AG09309 (cell line): ENCODE measurements around the gene SH3RF2.

Experiments
- DNase-seq: peaks from one replicate; pipeline ENCODE4 v3.0.0-alpha.2; 2010; ENCODE audit warnings: low read depth
- H3K4me3 ChIP-seq: 2 replicates; pipeline ENCODE4 v1.5.1; 2011; ENCODE audit warnings: mild to moderate bottlenecking, low read depth, low read length, moderate library complexity; ENCODE audit not compliant: control insufficient read depth
- TF ChIP-seq, protein P1 (sequence below): IDR thresholded peaks from 2 replicates; pipeline ENCODE4 v1.5.1; 2011; ENCODE audit warnings: mild to moderate bottlenecking, low read depth, low read length, inconsistent platforms; ENCODE audit not compliant: insufficient read depth, control insufficient read depth; ENCODE audit errors: missing control alignments

Gene SH3RF2

DNA sequence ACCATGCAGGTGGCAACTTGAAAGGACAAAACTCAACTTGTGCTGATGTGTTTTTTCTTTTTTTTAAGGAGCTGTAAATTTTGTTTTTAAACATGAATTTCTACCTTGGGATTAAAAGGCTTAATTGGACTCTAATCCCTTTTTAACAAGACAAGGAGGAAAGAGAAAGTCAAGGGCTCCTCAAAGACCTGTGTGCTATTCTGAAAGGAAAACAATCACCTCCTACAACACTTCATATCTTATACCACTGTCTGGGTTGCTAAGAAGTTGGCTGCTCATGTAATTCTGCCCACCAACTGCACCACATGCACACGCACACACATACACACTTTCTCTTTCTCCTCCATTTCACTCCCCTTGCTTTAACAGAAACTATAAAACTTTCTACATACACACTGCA, 78.6 kb downstream of the SH3RF2 start:
- TF ChIP-seq, protein P1, sequence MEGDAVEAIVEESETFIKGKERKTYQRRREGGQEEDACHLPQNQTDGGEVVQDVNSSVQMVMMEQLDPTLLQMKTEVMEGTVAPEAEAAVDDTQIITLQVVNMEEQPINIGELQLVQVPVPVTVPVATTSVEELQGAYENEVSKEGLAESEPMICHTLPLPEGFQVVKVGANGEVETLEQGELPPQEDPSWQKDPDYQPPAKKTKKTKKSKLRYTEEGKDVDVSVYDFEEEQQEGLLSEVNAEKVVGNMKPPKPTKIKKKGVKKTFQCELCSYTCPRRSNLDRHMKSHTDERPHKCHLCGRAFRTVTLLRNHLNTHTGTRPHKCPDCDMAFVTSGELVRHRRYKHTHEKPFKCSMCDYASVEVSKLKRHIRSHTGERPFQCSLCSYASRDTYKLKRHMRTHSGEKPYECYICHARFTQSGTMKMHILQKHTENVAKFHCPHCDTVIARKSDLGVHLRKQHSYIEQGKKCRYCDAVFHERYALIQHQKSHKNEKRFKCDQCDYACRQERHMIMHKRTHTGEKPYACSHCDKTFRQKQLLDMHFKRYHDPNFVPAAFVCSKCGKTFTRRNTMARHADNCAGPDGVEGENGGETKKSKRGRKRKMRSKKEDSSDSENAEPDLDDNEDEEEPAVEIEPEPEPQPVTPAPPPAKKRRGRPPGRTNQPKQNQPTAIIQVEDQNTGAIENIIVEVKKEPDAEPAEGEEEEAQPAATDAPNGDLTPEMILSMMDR: no peak
- H3K4me3 ChIP-seq: no peak overlapping the region
- DNase-seq: no peak

DNA sequence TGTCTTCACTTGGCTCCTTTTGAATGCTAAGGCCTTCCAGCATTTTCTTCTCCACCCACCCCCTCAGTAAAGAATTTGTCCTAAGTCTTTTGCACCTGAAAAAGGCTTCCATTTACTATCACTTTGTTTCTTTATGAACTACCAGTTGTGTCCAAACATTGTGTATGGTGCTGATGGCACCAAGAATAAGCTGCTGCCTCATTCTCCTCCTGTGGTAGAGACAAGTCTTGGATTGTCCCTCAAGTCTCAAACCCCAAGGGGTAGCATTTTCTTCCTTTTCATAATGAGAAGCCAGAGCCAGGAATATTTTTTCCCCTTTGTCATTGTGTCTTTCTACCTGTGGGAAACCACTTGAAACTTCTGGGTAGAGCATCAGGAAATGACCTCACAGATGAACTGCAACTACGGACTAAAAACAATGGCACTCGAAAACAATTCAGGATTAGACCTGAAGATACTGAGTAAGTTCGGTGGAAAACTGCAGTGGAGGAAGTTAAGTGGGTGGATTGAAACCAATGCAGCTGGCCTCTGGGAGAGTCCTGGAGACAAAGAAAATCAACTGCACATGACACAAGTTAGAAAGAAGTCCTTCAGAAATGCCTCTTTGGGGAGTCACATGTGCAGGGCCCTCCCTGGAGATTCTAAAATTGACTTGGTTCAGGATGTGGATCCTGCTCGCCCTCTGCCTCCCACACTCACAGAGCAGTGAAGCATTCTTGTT, 80.5 kb downstream of the SH3RF2 start:
- no peak overlapping the region for H3K4me3 ChIP-seq
- TF ChIP-seq, protein P1: no peak
- DNase-seq: no peak

DNA sequence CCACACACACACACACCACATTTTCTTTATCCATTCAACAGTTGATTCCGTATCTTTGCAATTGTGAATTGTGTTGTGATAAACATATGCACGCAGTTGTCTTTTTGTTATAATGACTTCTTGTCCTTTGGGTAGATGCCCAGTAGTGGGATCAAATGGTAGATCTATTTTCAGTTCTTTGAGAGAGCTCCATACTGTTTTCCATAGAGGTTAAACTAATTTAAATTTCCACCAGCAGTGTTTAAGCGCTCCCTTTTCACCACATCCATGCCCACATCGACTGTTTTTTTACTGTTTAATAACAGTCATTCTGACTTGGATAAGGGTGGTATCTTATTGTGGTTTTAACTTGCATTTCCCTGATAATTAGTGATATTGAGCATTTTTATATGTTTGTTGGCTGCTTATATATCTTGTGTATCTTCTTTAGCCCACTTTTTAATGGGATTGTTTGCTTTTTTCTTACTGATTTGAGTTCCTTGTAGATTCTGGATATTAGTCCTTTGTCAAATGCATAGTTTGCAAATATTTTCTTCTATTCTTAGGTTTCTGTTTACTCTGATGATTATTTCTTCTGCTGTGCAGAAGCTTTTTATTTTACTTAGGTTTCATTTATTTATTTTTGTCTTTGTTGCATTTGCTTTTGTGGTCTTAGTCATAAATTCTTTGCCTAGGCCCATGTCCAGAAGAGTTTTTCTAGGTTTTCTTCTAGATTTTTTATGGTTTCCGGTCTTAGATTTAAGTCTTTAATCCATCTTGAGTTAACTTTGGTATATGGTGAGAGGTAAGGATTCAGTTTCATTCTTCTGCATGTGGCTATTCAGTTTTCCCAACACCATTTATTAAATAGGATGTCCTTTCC, 82.4 kb downstream of the SH3RF2 start:
- H3K4me3 ChIP-seq: no peak overlapping the region
- DNase-seq: no peak
- TF ChIP-seq, protein P1: no peak

DNA sequence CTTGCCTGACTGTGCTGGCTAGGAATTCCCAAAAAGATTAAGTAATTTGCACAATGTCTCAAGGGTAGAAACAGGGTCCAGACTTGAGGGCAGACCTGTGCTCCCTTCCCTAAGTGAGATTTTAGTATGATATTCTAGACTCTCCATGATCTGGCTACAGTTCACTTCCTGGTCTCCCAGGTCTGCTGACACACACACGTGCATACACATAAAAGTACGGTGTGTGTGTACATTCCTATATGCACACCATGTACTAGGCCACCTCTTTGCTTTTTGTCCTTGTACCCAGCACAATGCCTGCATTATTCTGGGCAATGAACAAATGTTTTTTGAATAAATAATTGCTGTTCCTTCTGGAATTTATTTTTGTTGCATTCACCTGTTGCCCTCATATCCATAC, 83.7 kb downstream of the SH3RF2 start:
- TF ChIP-seq, protein P1: no peak
- H3K4me3 ChIP-seq: no peak overlapping the region
- no peak for DNase-seq

DNA sequence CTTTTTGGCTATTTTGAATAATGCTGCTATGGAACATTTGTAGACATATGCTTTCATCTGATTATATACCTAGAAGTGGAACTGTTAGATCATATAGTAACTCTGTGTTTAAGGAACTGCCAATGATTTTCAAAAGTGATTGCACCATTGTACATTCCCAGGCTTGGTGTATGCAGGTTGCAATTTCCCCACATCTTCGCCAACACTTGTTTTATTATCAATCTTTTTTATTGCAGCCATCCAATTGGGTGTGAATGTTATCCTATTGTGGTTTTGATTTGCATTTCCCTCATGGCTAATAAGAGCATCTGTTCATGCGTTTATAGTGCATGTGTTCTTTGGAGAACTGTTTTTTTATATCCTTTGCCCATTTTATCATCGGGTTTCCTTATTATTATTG, 87.7 kb downstream of the SH3RF2 start:
- DNase-seq: no peak
- TF ChIP-seq, protein P1: no peak

DNA sequence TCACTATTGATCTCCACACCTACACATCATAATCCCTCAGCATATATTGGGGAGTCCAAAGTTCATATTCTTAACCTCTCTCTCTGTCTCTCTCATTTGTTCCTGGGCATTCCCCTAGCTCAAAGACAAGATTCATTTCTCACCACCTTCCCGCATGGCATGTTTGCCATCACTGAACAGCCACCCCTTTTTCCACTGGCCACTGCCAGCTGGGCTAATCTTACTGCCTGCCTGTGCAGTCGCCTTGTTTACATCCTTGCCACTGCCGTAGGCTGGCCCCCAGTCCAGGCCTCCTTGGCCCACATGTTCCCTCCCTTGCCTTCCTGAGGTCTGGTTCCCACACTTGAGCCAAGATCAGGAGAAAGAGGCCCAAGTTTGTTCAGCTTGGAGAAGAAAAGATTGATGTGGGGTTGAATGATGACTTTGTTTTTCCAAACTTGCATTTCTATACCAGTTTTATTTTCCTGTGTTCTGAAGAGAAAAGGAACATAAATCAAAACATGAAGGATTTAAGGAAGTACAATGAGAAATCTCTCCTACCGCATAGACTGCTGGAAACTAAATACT, 88.8 kb downstream of the SH3RF2 start:
- TF ChIP-seq, protein P1: no peak
- DNase-seq: no peak
- no peak overlapping the region for H3K4me3 ChIP-seq

More for the DNA sequence above, 87.7 kb downstream of the SH3RF2 start:
- no peak overlapping the region for H3K4me3 ChIP-seq
